ENCODE results near the gene CALN1. TPM values are rescaled to one million over a fixed set of nuclear protein-coding genes. Genes with fewer than 3 reads are reported as not detected.

The CALN1 gene
- total and polyA plus RNA-seq, 9 donors, result under 0.01 to 0.18 (median 0.13) TPM; not detected in 2

DNA sequence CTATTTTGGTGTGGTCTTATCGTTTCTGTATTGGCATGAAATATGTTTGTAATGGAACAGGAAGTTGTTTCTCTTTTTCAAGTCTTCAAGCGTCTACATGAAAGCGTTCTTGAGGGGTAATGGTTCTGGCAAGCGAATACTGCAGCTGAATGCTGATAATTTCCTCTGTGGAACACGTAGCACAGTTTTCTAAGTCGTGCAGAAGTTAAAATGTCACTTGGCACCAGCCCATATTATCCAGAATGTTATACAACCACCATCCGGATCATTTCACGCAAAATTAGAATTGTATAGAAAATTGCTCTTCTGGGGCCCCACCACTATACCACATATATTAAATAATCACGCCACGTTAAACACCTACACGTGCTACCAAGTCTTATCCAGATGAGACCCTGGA, 354.3 kb downstream of the CALN1 start:
- DNase-seq, result no peak
- Histone ChIP-seq H3K9me3 (no peaks in the 10 kb centered on the region), H3K27ac (no peak overlapping the region), H3K4me3 (no peak overlapping the region), H3K27me3 (no peaks in the 10 kb centered on the region), H3K4me1 (ENCODE audit: insufficient read depth) (no peaks in the 10 kb centered on the region), H3K36me3 (no peaks in the 10 kb centered on the region)
- intact Hi-C loops (cut with DNase I), result no loop called here
- 20 to 48% (median 32%) methylated on average over 11 of the region's 11 CpGs for WGBS, 3 donors
- TF ChIP-seq, protein P1, sequence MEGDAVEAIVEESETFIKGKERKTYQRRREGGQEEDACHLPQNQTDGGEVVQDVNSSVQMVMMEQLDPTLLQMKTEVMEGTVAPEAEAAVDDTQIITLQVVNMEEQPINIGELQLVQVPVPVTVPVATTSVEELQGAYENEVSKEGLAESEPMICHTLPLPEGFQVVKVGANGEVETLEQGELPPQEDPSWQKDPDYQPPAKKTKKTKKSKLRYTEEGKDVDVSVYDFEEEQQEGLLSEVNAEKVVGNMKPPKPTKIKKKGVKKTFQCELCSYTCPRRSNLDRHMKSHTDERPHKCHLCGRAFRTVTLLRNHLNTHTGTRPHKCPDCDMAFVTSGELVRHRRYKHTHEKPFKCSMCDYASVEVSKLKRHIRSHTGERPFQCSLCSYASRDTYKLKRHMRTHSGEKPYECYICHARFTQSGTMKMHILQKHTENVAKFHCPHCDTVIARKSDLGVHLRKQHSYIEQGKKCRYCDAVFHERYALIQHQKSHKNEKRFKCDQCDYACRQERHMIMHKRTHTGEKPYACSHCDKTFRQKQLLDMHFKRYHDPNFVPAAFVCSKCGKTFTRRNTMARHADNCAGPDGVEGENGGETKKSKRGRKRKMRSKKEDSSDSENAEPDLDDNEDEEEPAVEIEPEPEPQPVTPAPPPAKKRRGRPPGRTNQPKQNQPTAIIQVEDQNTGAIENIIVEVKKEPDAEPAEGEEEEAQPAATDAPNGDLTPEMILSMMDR (IDR thresholded peaks at IDR 0.05), result no peak
- no peak for TF ChIP-seq EP300 (IDR thresholded peaks at IDR 0.05)
- no peak for TF ChIP-seq POLR2A (IDR thresholded peaks at IDR 0.05)

DNA sequence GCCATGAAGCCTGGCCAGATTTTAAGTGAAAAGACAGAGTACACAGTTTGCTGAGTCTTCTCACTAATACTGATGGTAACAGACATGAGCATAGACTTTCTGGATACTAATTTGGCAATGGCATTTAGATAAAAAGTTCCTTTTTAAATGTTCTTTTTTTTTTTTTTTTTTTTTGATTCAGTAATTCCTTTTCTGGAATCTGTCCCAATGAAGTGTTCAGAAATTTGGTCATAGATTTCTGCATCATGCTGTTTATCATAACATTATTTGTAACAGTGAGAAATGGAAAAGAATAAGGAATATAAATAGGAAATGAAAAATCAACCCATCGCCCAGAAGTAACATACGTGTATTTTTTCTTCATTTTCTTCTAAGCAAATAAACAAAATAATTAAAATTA, 354.9 kb downstream of the CALN1 start:
- Histone ChIP-seq H3K27me3 (no peaks in the 10 kb centered on the region), H3K9me3 (no peaks in the 10 kb centered on the region), H3K4me1 (ENCODE audit: insufficient read depth) (no peaks in the 10 kb centered on the region), H3K36me3 (no peaks in the 10 kb centered on the region), H3K4me3 (no peak overlapping the region), H3K27ac (no peak overlapping the region)
- DNase-seq, result no peak
- 42 to 79% (median 73%) methylated on average over 2 of the region's 2 CpGs for WGBS, 3 donors
- intact Hi-C loops (cut with DNase I), result no loop called here
- TF ChIP-seq, protein P1 (IDR thresholded peaks at IDR 0.05), result no peak
- TF ChIP-seq EP300 (IDR thresholded peaks at IDR 0.05) (no peak), POLR2A (IDR thresholded peaks at IDR 0.05) (no peak)

DNA sequence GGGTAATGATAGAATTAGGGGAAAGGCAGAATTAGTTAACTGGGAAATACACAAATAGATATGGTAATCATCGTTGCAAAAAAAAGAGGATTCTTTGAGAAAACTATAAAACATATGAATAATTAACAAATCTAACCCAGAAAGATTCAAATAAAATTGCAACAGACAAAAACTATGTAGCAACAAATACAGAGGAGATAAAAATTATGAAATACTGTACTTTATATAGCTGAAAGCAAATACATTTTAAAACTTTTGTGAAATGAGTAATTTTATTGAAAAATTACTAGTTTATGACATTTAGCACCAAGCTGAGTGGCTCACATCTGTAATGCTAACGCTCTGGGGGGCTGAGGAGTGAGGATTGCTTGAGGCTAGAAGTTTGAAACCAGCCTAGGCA, 356.7 kb downstream of the CALN1 start:
- WGBS, 3 donors, result 73 to 82% (median 74%) methylated on average over 2 of the region's 2 CpGs

DNA sequence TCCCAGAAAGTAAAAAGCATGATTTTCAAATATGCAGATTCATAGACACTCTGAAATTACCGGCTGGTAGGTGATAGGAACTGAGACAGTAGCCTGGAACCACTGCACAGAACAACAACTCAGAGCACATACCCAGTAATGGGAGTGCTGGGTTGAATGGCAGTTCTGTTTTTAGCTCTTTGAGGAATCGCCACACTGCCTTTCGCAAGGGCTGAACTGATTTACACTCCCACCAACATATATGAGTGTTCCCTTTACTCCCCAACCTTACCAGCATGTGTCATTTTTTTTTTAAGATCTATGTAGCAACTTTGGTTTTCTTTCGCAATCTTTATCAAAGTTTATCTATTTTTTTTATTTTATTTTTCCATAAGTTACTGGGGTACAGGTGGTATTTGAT, 358.8 kb downstream of the CALN1 start:
- no peak overlapping the region for H3K27ac ChIP-seq
- DNase-seq, result no peak
- no peaks in the 10 kb centered on the region for H3K36me3 ChIP-seq
- WGBS, 3 donors, result 88 to 89% (median 89%) methylated on average over 4 of the region's 4 CpGs
- TF ChIP-seq POLR2A (IDR thresholded peaks at IDR 0.05) (no peak), EP300 (IDR thresholded peaks at IDR 0.05) (no peak)
- TF ChIP-seq, protein P1 (IDR thresholded peaks at IDR 0.05), result no peak
- no peaks in the 10 kb centered on the region for H3K4me1 ChIP-seq (ENCODE audit: insufficient read depth)
- H3K4me3 ChIP-seq, result no peak overlapping the region
- H3K27me3 ChIP-seq, result no peaks in the 10 kb centered on the region
- intact Hi-C loops (cut with DNase I), result no loop called here
- H3K9me3 ChIP-seq, result no peaks in the 10 kb centered on the region

More for the DNA sequence above, 356.7 kb downstream of the CALN1 start:
- TF ChIP-seq EP300 (IDR thresholded peaks at IDR 0.05), result no peak
- no peak for TF ChIP-seq POLR2A (IDR thresholded peaks at IDR 0.05)
- TF ChIP-seq, protein P1 (IDR thresholded peaks at IDR 0.05), result no peak
- Histone ChIP-seq H3K36me3 (no peaks in the 10 kb centered on the region), H3K27ac (no peak overlapping the region), H3K4me1 (ENCODE audit: insufficient read depth) (no peaks in the 10 kb centered on the region), H3K27me3 (no peaks in the 10 kb centered on the region), H3K9me3 (no peaks in the 10 kb centered on the region), H3K4me3 (no peak overlapping the region)
- DNase-seq, result no peak
- intact Hi-C loops (cut with DNase I), result no loop called here

DNA sequence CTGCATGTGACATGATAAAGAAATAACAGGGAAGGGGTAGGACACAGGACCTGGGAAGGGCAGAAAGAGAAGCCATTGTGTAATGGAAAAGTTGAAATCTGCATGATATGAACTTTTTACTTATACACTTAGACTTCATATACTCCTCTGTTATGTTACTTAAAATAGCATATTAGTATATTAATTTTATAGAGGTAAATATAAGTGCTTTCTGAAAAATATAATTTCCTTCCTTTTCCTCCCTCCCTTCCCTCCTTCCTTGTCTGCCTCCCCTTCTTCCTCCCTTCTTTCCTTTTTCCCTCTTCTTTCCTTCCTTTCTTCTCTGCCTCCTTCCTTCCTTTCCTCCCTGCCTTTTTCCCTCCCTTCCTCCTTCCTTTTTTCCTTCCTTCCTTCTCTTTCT, 363.7 kb downstream of the CALN1 start:
- no peak for DNase-seq
- no peaks in the 10 kb centered on the region for H3K4me1 ChIP-seq (ENCODE audit: insufficient read depth)
- H3K27me3 ChIP-seq, result no peaks in the 10 kb centered on the region
- TF ChIP-seq POLR2A (IDR thresholded peaks at IDR 0.05), result no peak
- TF ChIP-seq, protein P1 (IDR thresholded peaks at IDR 0.05), result no peak
- no peak for TF ChIP-seq EP300 (IDR thresholded peaks at IDR 0.05)
- intact Hi-C loops (cut with DNase I), result no loop called here
- H3K9me3 ChIP-seq, result no peaks in the 10 kb centered on the region
- no peaks in the 10 kb centered on the region for H3K36me3 ChIP-seq
- H3K4me3 ChIP-seq, result no peak overlapping the region
- H3K27ac ChIP-seq, result no peak overlapping the region

Measured in ovary (tissue), 9 donors.